Measurements from ENCODE around the gene NTM.

NTM gene

DNA sequence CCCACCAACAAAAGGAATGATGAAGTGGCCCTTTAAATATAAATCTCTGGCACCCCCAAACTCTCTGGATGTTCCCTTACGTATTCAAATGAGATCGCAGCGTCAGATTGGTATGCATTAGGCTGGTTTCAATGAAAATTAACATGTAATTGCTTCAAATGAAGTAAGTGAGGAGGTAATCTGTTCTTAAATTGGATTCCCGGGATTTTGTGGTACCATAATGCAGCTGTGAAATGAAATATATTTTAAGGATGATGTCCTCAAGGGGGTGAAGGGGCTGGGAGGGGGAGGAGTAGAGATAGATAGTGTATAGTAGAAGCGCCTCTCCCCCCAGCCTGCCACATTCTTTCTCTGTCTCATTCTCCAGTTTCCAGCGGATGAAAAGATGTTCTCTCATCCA is 748.2 kb downstream of the NTM start:
- H3K36me3 ChIP-seq = no peaks in the 10 kb centered on the region
- H3K27ac ChIP-seq = no peak overlapping the region
- TF ChIP-seq, protein P1, sequence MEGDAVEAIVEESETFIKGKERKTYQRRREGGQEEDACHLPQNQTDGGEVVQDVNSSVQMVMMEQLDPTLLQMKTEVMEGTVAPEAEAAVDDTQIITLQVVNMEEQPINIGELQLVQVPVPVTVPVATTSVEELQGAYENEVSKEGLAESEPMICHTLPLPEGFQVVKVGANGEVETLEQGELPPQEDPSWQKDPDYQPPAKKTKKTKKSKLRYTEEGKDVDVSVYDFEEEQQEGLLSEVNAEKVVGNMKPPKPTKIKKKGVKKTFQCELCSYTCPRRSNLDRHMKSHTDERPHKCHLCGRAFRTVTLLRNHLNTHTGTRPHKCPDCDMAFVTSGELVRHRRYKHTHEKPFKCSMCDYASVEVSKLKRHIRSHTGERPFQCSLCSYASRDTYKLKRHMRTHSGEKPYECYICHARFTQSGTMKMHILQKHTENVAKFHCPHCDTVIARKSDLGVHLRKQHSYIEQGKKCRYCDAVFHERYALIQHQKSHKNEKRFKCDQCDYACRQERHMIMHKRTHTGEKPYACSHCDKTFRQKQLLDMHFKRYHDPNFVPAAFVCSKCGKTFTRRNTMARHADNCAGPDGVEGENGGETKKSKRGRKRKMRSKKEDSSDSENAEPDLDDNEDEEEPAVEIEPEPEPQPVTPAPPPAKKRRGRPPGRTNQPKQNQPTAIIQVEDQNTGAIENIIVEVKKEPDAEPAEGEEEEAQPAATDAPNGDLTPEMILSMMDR (IDR thresholded peaks at IDR 0.05; ENCODE audit: low read depth, low read length) = no peak
- H3K27me3 ChIP-seq (ENCODE audit: insufficient read depth, low read depth, severe bottlenecking) = no peaks in the 10 kb centered on the region
- no peak overlapping the region for H3K4me3 ChIP-seq (ENCODE audit: low read depth, low read length)
- H3K9me3 ChIP-seq (ENCODE audit: severe bottlenecking) = no peaks in the 10 kb centered on the region
- no peak for DNase-seq

DNA sequence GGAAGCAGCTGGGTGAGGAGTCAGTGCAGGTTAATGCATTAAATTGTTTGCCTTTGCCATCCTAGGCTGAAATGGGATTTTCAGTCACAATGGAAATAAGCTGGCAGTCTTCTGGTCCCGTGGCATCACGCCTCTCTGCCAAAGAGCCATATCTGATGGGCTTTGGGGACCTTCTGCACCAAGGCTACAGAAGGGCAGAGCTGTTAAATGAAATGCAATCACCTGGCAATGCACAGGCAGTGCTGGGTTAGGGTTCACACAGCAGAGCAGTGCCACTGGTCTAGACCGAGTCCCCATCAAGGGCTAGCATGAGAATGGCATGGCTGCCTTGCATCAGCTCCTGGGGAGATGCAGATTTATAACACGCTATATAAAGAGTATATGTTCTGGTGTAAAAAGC is 749.2 kb downstream of the NTM start:
- no peak overlapping the region for H3K27ac ChIP-seq
- no peaks in the 10 kb centered on the region for H3K9me3 ChIP-seq (ENCODE audit: severe bottlenecking)
- H3K4me3 ChIP-seq (ENCODE audit: low read depth, low read length) = no peak overlapping the region
- no peaks in the 10 kb centered on the region for H3K36me3 ChIP-seq
- no peaks in the 10 kb centered on the region for H3K27me3 ChIP-seq (ENCODE audit: insufficient read depth, low read depth, severe bottlenecking)
- no peak for DNase-seq
- TF ChIP-seq, protein P1 (IDR thresholded peaks at IDR 0.05; ENCODE audit: low read depth, low read length) = no peak

DNA sequence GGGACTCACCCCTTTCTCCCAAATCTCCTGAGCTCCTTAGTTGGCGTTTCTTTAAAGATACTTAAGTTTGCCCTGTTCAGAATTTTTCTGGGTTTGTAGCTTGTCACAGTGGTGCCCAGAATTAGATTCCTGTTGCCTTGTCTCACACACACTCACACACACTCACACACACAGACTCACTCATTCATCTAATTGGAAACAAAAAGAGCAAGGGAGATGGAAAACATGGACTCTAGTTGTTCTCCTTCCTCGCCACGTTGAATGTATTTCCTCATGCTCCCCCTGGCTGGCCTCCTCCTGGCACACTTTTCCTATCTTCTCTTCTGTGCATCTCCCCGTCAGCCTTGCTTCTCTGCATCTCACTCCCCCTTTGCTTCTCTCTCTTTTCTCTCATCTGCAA is 752.3 kb downstream of the NTM start:
- Histone ChIP-seq H3K36me3 (no peaks in the 10 kb centered on the region), H3K4me3 (ENCODE audit: low read depth, low read length) (no peak overlapping the region), H3K27me3 (ENCODE audit: insufficient read depth, low read depth, severe bottlenecking) (no peaks in the 10 kb centered on the region), H3K27ac (no peak overlapping the region), H3K9me3 (ENCODE audit: severe bottlenecking) (no peaks in the 10 kb centered on the region)
- TF ChIP-seq, protein P1 (IDR thresholded peaks at IDR 0.05; ENCODE audit: low read depth, low read length) = no peak
- DNase-seq = no peak

DNA sequence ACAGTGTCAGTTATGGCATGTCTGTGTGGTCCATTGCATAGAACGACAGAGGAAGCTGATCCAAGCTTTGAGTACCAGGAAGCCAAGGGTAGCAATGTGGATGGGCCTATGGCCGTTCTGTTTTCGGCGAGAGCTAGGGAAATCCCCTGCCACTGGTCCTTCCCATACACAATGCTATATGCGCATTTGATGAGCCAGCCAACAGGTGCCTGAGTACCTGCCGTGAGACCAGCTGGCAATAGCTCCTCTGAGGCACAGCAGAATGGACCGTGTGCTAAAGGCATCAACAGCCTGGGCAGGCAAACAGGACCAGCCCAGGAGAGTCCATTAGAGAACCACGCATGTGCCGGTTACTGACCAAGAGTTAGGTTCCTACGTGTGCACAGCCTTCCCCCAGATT is 753.0 kb downstream of the NTM start:
- TF ChIP-seq, protein P1 (IDR thresholded peaks at IDR 0.05; ENCODE audit: low read depth, low read length) = no peak

DNA sequence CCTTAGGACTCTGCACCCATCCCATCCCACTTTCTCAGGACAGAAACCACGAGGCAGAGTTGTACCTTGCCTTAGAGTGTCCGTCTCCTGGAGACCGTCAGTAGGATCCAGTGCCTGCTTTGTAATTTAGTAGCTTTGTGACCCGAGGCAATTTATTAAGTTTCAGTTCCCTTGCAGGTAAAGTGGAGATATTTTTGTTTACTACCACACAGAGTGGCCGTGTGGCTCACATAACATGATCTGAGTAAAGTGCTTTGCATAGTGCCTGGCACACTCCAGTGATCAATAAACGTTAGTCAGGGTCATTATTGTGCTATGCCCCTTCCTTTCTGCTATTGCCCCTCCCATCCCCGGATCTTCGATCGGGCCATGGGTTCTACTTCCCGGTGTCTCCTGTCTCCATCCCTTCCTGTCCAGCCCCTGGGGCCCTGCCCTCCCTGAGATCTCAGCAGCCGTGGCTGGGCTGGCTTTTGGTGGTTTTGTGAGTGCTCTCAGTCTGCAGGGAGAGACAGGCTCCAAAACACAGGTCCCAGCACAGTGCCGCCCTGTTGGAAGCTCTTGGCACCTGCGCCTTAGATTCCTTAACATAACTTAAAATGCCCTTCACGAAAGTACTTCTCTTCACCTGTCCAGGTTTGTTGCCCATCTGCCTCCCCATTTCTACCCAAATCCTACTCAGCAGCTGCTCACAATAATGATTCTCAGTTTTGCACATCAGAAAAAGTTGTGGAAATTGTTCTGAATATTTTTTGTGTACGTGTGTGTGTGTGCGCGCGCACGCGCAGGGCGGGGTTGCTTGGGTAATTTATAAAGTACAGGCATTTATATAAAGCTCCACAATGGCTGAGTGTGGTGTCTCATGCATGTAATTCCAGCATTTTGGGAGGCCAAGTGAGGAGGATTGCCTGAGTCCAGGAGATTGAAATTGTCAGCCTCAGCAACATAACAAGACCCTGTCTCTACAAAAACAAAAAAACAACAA is 753.7 kb downstream of the NTM start:
- no peaks in the 10 kb centered on the region for H3K36me3 ChIP-seq
- no peak for DNase-seq
- TF ChIP-seq, protein P1 (IDR thresholded peaks at IDR 0.05; ENCODE audit: low read depth, low read length) = peak; percentile 23; the same call in 1 of the 2 replicates
- H3K4me3 ChIP-seq (ENCODE audit: low read depth, low read length) = no peak overlapping the region
- H3K27ac ChIP-seq = no peak overlapping the region
- no peaks in the 10 kb centered on the region for H3K27me3 ChIP-seq (ENCODE audit: insufficient read depth, low read depth, severe bottlenecking)
- no peaks in the 10 kb centered on the region for H3K9me3 ChIP-seq (ENCODE audit: severe bottlenecking)

More for the DNA sequence above, 753.0 kb downstream of the NTM start:
- no peak overlapping the region for H3K27ac ChIP-seq
- H3K4me3 ChIP-seq (ENCODE audit: low read depth, low read length) = no peak overlapping the region
- H3K27me3 ChIP-seq (ENCODE audit: insufficient read depth, low read depth, severe bottlenecking) = no peaks in the 10 kb centered on the region
- DNase-seq = no peak
- H3K36me3 ChIP-seq = no peaks in the 10 kb centered on the region
- H3K9me3 ChIP-seq (ENCODE audit: severe bottlenecking) = no peaks in the 10 kb centered on the region

Measured in WERI-Rb-1 (cell line).